OCI-LY3 (cell line): ENCODE results near the gene ALOX12B.
A peak's percentile ranks its signal among the peaks of the same experiment; 100 is the strongest.

ENCODE experiments used
- H2AFZ ChIP-seq: fragments of 200-600, 300-600 bp; shearing (Covaris generic); 2 replicates; pipeline ENCODE4 v1.6.0; 2014; ENCODE audit warnings: antibody characterized with exemption, low read depth, low read length
- H3K27ac ChIP-seq: fragments of 200-600, 300-600 bp; sonication (generic); 2 replicates; pipeline ENCODE4 v1.5.1; 2014; ENCODE audit warnings: mild to moderate bottlenecking, low read length, moderate library complexity, mixed read lengths
- H3K27me3 ChIP-seq: fragments of 200-600, 300-600 bp; sonication (generic); 2 replicates; pipeline ENCODE4 v1.6.1; 2014; ENCODE audit warnings: low read depth, low read length, mixed read lengths
- H3K36me3 ChIP-seq: fragments of 200-600, 300-600 bp; sonication (generic); replicated peaks from 2 replicates; pipeline ENCODE3; 2014; ENCODE audit warnings: low read depth, low read length, mixed read lengths
- H3K4me1 ChIP-seq: fragments of 300-600, 200-600 bp; sonication (generic); 2 replicates; pipeline ENCODE4 v1.6.1; 2014; ENCODE audit warnings: low read length, mixed read lengths
- H3K4me2 ChIP-seq: fragments of 200-600, 300-600 bp; sonication (generic); 2 replicates; pipeline ENCODE4 v1.6.1; 2014; ENCODE audit warnings: low read length, mixed read lengths
- H3K4me3 ChIP-seq: fragments of 300-600, 200-600 bp; sonication (generic); 2 replicates; pipeline ENCODE4 v1.5.1; 2014; ENCODE audit warnings: antibody characterized with exemption, mild to moderate bottlenecking, low read length, moderate library complexity
- H3K79me2 ChIP-seq: fragments of 300-600, 200-600 bp; shearing (Covaris generic); 2 replicates; pipeline ENCODE4 v1.6.1; 2014; ENCODE audit warnings: mild to moderate bottlenecking, low read length, mixed read lengths
- H3K9ac ChIP-seq: fragments of 300-600, 200-600 bp; shearing (Covaris generic); 2 replicates; pipeline ENCODE4 v1.6.0; 2014; ENCODE audit warnings: mild to moderate bottlenecking, low read length, moderate library complexity
- H3K9me3 ChIP-seq: fragments of 200-600, 300-600 bp; shearing (Covaris generic); 2 replicates; pipeline ENCODE4 v1.6.1; 2014; ENCODE audit warnings: low read length, mixed read lengths; ENCODE audit not compliant: insufficient read depth
- H4K20me1 ChIP-seq: fragments of 200-600, 300-600 bp; sonication (generic); 2 replicates; pipeline ENCODE4 v1.6.1; 2016; ENCODE audit warnings: low read length, mixed read lengths; ENCODE audit not compliant: insufficient read depth
- CTCF ChIP-seq: fragments of 200-600, 300-600 bp; sonication (generic); IDR thresholded peaks from 2 replicates; pipeline ENCODE4 v1.5.1; 2014; ENCODE audit warnings: antibody characterized with exemption, low read length, low read depth
- EZH2phosphoT487 ChIP-seq: fragments of 200-600 bp; shearing (Covaris generic); IDR thresholded peaks from 2 replicates; pipeline ENCODE4 v1.6.1; 2018; ENCODE audit warnings: antibody characterized with exemption, mixed run types, low read depth

Gene ALOX12B

GRCh38 chr17:8119581-8120519, 32.3 kb upstream of the ALOX12B start:
- no peaks in the 10 kb centered on the region for H4K20me1 ChIP-seq
- peak overlapping the region; percentile 79 for H3K27ac ChIP-seq
- TF ChIP-seq EZH2phosphoT487 (no peak), CTCF (no peak)

GRCh38 chr17:8118769-8119580, 31.5 kb upstream of the ALOX12B start:
- TF ChIP-seq EZH2phosphoT487 (no peak), CTCF (peak; percentile 73)
- H3K27ac ChIP-seq: peak overlapping the region; percentile 54
- peak overlapping the region; percentile 96 for H3K4me3 ChIP-seq
- H4K20me1 ChIP-seq: no peaks in the 10 kb centered on the region
- H3K9ac ChIP-seq: peak overlapping the region; percentile 68
- no peaks in the 10 kb centered on the region for H3K9me3 ChIP-seq
- H3K36me3 ChIP-seq: no peaks in the 10 kb centered on the region
- H3K4me2 ChIP-seq: peak overlapping the region; percentile 85
- H3K4me1 ChIP-seq: peaks cover 9% of the 10 kb centered on the region; the same call in 1 of the 2 replicates
- peak overlapping the region; percentile 82 for H2AFZ ChIP-seq
- H3K79me2 ChIP-seq: no peaks in the 10 kb centered on the region
- peaks cover 12% of the 10 kb centered on the region; the same call in 1 of the 2 replicates for H3K27me3 ChIP-seq

More at GRCh38 chr17:8119581-8120519, 32.3 kb upstream of the ALOX12B start:
- Histone ChIP-seq H3K4me1 (peaks cover 13% of the 10 kb centered on the region), H3K4me3 (peak overlapping the region; percentile 100), H3K27me3 (peaks cover 8% of the 10 kb centered on the region; the same call in 1 of the 2 replicates), H3K9me3 (no peaks in the 10 kb centered on the region), H3K4me2 (peak overlapping the region; percentile 99), H3K36me3 (no peaks in the 10 kb centered on the region), H3K79me2 (no peaks in the 10 kb centered on the region), H2AFZ (peak overlapping the region; percentile 24; the same call in 1 of the 2 replicates), H3K9ac (peak overlapping the region; percentile 78)

DNA sequence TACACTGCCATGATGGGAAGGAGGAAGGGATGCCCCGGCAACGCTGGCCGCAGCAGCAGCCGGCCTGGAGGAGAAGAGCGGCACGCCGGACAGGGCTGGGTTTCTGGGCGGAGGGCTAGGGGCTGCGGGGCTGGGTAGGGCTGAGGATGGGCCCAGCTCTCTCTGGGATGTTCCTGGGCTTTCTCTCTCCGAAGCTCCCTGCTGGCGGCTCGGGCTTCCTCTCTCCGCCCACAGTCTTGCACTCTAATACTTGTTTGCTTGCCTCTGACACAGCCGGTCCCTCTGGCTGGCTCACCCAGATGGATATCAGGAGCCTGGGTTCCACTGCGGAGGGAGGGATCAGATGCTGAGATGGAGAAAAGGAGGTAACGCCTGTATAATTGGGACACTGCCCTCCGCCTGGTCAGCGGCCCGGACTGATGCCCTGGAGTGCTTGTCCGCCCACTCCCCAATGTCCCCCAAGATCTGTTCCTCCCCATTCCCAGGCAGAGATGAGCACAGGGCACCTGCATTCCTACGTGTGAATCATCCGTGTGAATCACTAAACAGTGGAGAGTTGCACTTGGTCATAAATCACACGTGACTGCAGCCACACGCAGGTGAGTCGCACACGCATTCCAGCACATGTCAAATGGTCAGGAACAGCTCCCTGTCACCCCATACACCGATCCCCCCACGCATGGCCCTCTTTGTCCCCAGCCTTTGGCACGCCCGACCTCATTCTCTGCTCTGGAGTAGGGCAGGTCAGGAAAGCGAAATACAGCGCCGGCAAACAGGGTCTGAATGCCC, 30.7 kb upstream of the ALOX12B start, which contains the start of gene ALOXE3:
TSS of gene ALOXE3 (minus strand) at position 535 of the 789 bp plus-strand sequence. CDS start at position 11, 524 bp downstream.
- no peaks in the 10 kb centered on the region for H3K9me3 ChIP-seq
- no peak for TF ChIP-seq EZH2phosphoT487
- TF ChIP-seq CTCF: no peak
- H3K27me3 ChIP-seq: peaks cover 13% of the 10 kb centered on the region

More for the DNA sequence above, 30.7 kb upstream of the ALOX12B start, which contains the start of gene ALOXE3:
- Histone ChIP-seq H3K4me3 (peak within 1 kb of the TSS; percentile 96), H3K4me1 (peaks cover 9% of the 10 kb centered on the region; the same call in 1 of the 2 replicates), H3K36me3 (no peaks in the 10 kb centered on the region), H3K9ac (peak within 1 kb of the TSS; percentile 68), H3K79me2 (no peaks in the 10 kb centered on the region), H3K4me2 (peak within 1 kb of the TSS; percentile 85), H2AFZ (peak within 1 kb of the TSS; percentile 82), H3K27ac (peak within 1 kb of the TSS; percentile 54), H4K20me1 (no peaks in the 10 kb centered on the region)
